CD4-positive, alpha-beta T cell treated with Interleukin-10 for 1 hour (primary cell): Measurements from ENCODE around the gene OGT.
"Not testable (repeated sequence)": the region's sequence is repeated elsewhere in the genome, so short reads cannot be mapped to it uniquely, and the experiment has no call there.

Experiments
- DNase-seq: peaks from one replicate; pipeline ENCODE4 v3.0.0-alpha.2; 2020

Gene OGT

DNA sequence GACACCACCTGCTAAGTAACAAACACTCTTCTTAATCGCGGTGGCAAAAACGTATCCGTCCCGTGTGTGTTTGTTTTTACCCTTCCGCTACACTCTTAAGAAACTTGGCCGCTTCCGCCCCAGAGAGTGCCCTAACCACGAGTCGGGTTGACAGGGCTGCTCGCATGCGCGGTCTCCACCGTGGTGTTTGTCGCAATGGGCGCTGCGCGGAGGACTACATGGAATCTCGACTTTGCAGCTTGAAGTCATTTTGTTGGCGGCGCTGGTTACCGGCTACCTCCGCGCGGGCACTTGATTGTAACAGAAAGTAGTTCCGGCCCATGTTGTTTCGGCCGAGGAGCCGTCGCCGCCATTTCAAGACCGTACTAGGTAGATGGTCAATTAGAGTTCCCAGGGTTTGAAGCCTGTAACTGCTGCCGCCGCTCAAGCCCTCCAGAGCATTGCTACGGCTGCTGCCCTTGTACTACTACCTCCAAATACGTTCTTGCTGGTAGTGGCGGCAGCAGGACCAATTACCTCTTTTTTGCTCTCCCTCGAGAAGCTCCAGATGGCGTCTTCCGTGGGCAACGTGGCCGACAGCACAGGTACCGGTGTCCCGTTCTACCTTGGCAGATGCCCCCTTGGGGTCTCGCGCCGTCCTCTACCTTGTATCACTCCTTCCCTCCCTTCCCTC, at the start of gene OGT:
Gene OGT (plus strand): TSS at position 352 of the 673 bp plus-strand sequence. CDS start 196 bp downstream, at position 548.
- DNase-seq, result peak; percentile 95

DNA sequence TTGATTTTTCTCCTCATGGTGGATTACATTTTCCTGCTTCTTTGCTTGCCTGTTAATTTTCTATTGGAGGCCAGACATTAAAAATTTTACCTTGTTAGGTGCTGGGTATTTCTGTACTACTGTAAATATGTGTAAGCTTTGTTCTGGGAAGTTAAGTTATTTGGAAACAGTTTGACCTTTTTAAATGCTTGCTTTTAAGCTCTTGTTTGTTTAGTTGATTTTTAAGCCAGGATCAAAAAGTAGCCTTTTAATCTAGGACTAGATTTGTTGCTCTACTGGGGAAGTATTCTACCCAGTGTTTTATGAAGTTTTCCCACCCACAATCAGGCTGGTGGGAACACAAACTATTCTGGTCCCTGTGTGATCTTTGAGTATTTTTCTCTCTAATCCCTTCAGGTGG, 45.1 kb upstream of the OGT start:
- no peak for DNase-seq

DNA sequence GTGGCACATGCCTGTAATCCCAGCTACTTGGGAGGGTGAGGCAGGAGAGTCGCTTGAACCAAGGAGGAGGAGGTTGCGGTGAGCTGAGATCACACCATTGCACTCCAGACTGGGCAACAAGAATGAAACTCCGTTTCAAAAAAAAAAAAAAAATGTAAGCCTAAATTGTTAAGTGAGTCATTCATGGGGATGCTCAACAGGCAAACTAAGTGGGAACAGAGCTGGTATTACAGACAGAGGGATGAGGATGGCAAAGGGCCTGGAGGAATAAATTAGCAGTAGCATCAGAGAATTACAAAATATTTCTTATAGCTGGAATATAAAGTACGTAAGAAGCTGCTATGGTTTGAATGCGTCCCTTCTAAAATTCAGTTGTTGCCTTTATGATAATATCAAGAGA, 43.4 kb upstream of the OGT start:
- DNase-seq, result no peak

DNA sequence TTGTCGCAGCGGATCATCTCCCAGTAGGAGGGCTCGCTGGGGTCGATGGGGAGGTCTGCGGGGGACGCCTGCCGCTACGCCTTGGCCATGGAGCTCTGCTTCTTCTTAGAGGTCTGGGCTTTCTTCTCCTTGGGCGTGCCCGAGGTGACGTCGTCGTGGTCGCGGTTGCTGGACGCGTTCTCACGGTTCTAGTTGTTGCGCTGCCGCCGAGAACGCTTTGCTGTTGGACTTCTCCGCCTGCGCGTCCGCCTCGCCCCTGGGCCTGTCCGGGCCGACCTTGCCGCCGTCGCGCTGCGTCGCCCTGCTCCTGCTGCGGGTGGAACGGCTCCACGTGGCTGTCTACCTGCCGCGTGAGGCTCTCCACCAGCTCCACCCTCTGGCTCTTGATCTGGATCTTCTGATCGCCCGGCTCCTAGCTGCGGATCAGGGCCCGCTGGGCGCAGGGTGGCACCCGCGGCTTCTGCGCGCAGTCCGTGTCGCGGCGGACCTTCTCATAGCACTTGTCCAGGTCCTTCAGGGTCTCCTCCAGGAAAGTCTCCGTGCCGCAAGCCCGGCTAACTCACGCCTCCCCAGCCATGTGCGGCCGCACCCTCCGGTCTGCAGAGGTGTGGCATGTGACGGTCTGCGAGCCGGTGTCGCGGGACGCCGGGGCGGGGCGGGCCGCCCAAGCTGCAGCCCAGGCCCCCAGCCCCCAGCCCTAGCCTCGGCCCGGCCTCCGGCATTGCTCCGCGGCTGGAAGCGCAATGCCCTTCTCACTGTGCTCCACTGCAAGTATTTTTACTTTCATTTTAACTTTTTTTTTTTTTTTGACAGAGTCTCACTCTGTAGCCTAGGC, 40.5 kb upstream of the OGT start:
- DNase-seq, result peak; percentile 51

DNA sequence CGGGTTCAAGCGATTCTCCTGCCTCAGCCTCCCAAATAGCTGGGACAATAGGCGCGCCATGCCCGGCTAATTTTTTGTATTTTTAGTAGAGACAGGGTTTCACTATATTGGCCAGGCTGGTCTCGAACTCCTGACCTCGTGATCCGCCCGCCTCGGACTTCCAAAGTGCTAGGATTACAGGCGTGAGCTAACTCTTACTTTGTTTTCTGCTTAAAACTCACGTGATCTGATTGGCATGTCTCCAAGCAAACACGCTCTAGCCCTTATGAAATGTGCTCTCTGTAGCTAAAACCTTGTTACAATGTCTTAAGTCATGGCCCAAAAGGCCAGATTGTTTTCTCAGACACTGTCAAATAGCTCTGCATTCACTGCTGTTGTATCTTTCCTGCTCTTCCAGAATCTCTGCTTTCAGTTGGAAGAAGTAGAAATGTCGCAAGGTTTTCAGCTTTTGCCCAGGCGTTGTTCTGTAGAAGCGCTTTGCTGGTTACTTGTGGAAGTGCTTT, 39.7 kb upstream of the OGT start:
- no peak for DNase-seq

DNA sequence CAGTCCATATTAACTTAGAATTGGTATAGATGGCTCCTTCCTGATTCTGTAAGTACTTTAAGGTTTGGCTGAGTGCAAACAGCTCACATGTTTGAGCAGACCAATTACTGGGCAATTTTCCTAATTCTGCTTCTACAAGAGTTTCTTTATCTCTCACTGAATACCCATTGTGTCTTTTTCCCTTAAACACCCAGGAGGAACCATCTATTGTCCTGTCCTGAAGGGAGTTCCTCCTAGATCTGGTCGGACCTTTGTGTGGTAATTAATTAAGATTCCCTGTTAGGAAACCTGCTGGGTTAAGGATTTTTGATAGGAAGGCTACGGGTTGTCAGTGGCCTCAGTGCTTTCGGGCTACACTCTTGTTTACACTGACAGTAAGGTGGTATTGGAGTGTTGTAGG, 36.9 kb upstream of the OGT start:
- not testable (repeated sequence) for DNase-seq

DNA sequence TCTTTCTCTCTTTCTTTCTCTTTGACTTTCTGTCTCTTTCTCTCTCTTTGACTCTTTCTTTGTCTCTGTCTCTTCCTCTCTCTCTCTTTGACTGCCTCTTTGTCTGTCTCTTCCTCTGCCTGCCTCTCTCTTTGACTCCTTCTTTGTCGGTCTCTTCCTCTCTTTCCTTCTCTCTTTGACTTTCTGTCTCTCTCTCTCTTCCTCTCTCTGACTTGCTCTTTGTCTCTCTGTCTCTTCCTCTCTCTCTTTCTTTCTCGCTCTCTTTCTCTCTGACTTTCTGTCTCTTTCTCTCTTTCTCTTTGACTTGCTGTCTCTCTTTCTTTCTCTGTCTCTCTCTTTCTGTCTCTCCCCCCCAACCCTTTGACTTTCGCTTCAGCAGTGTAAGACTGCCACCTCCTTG, 36.4 kb upstream of the OGT start:
- DNase-seq, result no peak

DNA sequence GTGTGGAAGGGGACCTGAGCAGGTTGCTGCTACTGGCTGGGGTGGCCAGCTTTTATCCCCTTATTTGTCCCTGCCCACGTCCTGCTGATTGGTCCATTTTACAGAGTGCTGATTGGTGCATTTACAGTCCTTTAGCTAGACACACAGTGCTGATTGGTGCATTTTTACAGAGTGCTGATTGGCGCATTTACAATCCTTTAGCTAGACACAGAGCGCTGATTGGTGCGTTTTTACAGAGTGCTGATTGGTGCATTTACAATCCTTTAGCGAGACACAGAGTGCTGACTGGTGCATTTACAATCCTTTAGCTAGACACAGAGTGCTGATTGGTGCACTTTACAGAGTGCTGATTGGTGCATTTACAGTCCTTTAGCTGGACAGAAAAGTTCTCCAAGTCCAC, 30.8 kb upstream of the OGT start:
- not testable (repeated sequence) for DNase-seq

DNA sequence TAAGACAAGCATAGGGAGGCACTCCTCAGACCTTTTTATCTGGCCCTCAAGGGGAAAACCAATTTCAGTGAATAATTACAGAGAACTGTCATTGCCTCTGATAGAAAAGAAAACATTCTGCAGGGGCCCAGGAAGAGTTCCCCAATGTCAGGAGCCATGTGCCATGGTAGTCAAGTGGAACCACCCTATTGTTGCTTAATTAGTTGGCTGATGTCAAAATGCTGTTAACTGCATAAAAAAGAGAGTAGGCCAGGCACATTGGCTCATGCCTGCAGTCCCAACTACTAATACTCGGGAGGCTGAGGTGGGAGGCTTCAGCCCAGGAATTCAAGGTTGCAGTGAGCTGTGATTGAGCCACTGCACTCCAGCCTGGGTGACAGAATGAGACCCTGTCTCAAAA, 28.6 kb upstream of the OGT start:
- no peak for DNase-seq

DNA sequence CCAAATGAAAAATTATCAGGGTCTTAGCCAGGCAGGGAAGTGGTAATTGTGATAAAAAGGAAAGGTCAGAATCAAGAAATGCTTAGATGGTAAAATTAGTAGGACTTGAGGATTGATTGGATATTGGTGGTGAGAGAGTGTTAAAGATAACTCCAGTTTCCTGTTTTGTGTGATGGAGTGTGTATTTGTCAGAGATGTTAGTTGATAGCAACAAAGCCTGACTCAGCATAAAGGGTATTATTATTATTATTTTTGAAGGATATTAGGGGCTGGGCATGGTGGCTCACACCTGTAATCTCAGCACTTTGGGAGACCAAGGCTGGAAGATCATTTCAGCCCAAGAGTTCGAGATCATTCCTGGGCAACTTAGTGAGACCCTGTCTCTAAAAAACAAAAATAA, 23.6 kb upstream of the OGT start:
- DNase-seq, result no peak

DNA sequence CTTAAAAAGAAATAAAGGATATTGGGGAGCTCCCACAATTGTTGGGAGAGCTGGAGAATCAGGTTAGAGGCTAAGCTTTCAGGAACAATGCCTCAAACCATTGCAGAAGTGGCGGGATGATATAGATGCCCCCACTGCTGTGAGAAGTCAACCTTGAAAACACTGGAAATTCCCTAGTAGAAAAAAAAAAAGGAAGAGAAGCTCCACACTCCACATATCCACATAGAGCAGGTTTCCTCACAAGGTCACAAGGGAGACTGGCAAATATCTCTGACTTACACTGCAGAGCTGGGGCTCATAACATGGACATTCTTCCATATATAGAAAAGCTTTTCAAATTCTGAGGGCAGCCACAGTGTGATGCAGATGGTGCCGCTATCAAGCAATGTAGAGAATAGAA, 22.7 kb upstream of the OGT start:
- no peak for DNase-seq

DNA sequence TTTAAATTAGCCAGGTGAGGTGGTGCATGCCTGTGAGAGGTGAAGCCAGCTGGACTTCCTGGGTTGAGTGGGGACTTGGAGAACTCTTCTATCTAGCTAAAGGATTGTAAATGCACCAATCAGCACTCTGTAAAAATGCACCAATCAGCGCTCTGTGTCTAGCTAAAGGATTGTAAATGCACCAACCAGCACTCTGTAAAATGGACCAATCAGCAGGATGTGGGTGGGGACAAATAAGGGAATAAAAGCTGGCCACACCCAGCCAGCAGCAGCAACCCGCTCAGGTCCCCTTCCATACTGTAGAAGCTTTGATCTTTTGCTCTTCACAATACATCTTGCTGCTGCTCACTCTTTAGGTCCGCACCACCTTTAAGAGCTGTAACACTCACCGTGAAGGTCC, 19.2 kb upstream of the OGT start:
- not testable (repeated sequence) for DNase-seq

DNA sequence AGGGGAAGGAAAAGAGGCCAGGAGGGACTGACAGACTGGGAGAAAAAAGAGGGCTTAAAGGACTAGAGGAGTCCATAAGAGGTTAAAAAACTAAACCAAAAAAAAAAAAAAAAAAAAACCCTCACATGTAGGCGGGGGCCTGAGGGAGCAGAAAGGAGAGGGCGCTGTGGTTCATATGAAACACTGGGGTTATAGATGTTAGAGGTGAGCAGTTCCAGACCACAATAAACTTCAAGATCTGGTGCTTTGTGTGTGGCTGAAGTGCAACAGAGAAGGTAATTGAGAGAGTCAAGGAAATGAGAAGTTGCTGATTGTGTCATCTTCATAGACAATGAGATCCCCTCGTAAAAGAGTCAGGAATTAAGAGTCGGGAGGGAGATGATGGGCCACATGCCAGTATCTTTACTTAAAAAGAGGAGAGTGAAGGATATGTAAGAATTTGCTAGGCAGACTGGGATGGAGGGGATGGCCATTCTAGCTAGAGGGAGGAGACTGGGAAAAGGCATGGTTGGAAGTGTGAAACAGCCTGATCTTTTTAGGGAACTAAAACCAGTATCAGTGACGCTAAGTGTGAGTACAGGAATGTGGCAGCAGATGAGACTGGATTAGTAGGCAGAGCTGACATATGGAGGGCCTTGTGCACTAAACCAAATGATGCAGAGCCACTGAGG, 18.4 kb upstream of the OGT start:
- DNase-seq, result peak; percentile 54

DNA sequence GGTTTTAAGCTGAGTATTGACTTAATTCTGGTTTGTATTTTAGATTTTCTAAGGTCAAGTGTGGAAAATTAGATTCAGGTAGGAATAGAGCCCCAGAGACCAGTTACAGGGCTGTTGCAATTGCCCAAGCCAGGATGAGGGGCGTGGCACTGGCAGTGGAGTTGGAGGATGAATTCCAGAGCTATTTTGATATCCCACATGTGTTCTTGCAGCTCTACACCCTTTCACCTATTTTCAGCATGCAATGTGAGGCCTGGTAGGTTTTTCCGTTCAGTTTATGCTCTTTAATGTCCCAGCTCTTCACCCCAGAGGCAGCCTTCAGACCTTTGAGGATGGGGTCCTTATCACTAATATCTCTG, 17.9 kb upstream of the OGT start:
- DNase-seq, result no peak

DNA sequence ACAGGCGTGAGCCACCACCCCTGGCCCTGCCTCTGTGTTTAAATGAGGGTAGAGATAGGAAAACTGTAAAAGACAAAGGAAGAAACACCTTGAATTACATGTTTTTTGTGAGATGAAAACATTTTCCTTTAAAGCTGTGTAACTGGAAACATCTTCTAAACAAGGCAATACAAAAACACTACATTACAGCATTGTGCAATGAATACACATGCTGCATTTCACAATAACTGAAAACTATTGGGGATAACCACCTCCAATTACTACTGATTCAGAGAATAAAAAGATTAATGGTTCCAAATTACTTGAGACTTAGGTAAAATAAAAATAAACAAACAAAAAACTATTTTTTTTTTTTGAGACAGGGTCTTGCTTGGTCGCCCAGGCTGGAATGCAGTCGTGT, 7.6 kb upstream of the OGT start:
- no peak for DNase-seq

DNA sequence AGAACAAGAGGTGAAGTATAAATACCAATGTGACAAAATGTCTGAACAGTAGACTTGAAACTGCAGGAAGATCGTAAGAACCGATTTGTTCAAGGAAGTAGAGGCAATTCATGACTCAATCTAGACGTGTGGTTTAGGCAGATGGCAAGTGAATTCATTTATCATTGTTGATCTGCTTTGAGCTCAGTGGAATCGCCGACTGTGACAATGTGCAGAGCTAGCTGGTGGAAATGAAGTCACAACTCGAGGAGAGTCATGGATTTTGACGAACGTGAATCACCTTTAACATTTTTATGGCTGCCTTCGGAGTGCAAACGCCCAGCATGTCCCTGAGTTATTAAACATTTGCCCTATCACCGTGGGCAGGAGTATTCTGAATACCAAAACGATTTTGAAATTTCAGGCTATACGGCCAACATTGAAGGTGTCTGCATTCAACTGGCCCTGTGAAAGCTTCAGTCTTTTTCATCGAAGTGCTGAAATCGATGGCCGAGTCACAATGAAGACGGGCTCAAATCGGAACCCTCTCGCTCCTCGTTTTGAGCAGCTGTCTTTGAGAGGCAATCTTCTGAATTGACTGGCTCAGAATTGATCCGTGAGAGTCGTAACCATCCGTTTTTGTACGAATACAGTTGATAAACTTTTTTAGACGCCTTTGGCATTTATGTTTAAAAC, 689 bp upstream of the OGT start:
- DNase-seq, result peak; percentile 75

DNA sequence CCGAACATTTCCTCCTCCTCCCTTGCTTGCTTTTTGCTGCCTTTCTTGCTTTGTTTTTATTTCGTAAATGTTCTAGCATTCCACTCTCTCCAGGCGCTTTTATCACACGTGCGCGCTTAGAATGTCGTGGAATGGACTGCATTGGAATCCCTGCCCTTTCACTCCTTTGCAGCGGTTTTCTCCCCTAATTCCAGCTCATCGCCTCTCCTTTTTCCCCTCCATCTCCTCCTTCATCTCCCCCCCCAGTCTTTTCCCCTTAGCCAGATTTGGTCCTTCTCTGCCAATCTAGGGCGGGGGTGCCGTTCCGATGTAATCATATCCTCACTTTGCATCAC, 579 bp downstream of the OGT start:
- no peak for DNase-seq

DNA sequence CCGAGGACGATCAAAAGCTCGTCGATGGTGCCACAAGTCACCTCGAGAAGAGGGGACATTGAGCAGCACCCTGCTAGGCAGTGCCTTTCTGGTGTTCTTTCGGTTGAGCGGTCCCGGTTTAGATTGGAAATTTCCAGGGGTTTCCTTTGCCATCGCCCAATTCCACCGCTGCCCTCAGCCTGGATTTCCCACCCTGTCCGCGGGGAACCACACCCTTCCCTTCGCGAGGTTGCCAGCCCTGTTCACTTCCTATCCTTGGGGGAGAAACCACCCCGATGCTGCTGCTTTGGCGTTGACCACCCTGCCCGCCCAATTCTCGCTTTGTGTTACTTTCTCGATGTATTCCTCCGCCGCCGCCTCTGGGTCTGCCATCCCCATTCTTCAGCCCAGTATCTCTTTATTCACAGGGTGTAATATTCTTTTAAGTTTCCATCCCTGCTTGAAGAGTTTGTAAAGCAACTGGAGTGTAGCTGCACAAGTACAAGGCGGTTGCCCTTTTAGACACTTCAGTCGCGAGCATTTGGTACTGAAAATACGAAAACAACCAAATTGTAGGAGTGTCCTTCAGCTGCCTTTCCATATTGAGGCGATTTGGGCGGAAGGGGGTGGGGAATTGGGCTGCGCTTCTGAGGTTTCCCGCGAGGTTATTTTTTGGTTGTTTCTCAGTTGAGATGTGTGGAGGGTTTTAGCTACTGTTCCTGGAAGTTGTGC, 1.1 kb downstream of the OGT start:
- peak; percentile 78 for DNase-seq

DNA sequence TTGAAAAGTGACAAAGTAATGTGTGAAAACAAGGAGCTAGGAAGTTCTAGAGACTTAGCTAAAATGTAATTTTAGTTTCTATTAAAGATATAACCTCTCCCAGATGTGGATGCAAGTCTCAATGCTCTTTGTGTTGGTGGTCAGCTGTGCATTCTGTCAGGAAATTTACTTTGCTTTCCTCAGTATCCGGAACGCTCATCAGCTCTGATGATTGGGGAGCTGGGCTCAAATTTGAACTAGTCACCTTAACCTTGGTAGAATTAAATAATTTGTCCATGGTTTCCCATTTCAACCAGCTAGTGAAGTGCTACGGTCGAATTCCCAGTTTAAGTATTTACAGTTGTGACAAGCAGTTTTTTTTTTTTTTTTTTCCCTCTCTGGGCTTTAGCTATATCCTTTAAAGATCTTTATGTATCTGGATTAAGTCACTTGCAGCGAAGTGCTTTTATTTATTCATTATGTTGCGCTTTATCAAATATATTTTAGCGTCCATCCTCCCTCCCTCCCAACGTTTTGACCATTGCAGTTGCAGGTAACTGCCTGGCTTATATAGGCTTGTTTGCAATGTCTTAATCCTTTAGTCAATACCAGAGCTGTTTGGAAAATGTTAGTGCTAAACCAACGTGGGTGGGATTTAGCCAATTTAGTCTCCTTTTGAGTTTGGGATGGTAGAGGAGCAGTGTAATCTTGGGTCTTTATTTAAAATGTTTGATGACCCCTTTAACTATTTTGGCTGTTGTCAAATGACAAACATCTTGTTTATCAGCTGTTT, 2.1 kb downstream of the OGT start:
- DNase-seq, result no peak

DNA sequence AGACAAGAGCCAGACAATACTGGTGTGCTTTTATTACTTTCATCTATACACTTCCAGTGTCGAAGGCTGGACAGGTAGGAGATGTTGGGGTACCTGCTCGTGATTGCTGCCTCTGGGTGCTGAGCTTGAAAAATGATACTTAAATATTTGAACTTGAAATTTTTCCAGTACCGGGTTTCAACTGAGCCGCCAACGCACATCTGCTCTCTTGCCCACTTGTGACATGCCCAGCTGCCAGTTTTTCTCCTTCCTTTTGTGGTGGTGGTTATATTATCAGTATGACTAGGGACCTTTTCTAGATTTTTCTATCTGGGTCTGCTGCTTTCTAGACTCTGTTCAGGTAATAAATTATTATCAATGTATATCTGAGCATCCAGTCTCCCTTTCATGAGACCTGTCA, 3.4 kb downstream of the OGT start:
- no peak for DNase-seq

DNA sequence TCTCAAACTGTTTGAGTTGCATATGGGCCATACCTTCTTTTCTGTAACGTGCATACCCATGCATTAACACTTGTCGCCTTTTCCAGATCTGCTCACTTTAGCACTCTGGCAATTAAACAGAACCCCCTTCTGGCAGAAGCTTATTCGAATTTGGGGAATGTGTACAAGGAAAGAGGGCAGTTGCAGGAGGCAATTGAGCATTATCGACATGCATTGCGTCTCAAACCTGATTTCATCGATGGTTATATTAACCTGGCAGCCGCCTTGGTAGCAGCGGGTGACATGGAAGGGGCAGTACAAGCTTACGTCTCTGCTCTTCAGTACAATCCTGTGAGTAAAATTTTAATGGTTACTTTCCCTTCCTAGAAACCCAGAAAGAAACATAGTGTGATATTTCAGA, 4.8 kb downstream of the OGT start:
- no peak for DNase-seq

DNA sequence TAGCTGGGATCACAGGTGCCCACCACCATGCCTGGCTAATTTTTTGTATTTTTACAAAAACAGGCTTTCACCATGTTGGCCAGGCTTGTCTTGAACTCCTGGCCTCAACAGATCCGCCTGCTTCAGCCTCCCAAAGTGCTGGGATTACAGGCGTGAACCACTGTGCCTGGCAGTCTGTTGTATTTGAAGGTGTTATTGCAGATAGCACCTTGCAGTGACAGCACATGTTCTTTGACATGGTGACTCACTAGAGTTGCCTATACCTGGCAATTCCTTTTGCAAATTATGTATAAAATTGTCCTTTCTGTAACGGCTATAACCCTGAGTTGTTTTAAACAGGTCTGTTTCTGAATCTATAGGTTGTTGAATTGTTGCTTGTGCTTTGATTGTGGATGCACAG, 7.9 kb downstream of the OGT start:
- no peak for DNase-seq
